Fibroblast of the aortic adventitia (primary cell): Measurements from ENCODE around the gene ARSK. TPM values are rescaled to one million over a fixed set of nuclear protein-coding genes. Genes with fewer than 3 reads are reported as not detected.
"Not testable (repeated sequence)": the region's sequence is repeated elsewhere in the genome, so short reads cannot be mapped to it uniquely, and the experiment has no call there.

ENCODE experiments used
- DNase-seq: peaks from one replicate; pipeline ENCODE4 v3.0.0-alpha.2; 2010; ENCODE audit warnings: low read depth
- H3K4me3 ChIP-seq: 2 replicates; pipeline ENCODE4 v1.5.1; 2011; ENCODE audit warnings: low read depth, mild to moderate bottlenecking, control low read depth, low read length, moderate library complexity
- CTCF ChIP-seq: IDR thresholded peaks from 2 replicates; pipeline ENCODE4 v1.5.1; 2011; ENCODE audit warnings: mild to moderate bottlenecking, low read length, control low read depth, inconsistent platforms; ENCODE audit not compliant: insufficient read depth
- total RNA-seq: library from RNA; depleted of rRNA; stranded (reverse); fragments of >200 nt; gene quantifications from 2 replicates; pipeline ENCODE4 v1.2.3, GENCODE V29; 2012; ENCODE audit warnings: low replicate concordance

Gene ARSK
- total RNA-seq, 1 donor, result 19.0 TPM

GRCh38 chr5:95644351-95645042, 89.6 kb downstream of the ARSK start:
- H3K4me3 ChIP-seq, result no peak overlapping the region
- peak; percentile 82 for TF ChIP-seq CTCF
- DNase-seq, result peak; percentile 75

GRCh38 chr5:95646226-95646568, 91.3 kb downstream of the ARSK start:
- peak overlapping the region; percentile 71 for H3K4me3 ChIP-seq
- not testable (repeated sequence) for DNase-seq

GRCh38 chr5:95646569-95647431, 91.9 kb downstream of the ARSK start, which contains the start of gene RFESD:
TSS of gene RFESD (plus strand) at chr5:95646777. CDS start at chr5:95652272, 5,495 bp downstream.
- peak within 1 kb of the TSS; percentile 71 for H3K4me3 ChIP-seq
- DNase-seq, result peak; percentile 90
- peak; percentile 29 for TF ChIP-seq CTCF

- no peak overlapping the region for H3K4me3 ChIP-seq
- no peak for TF ChIP-seq CTCF
- peak; percentile 25 for DNase-seq
Observed at GRCh38 chr5:95647886-95648860, 93.3 kb downstream of the ARSK start.

GRCh38 chr5:95649274-95649673, 94.4 kb downstream of the ARSK start:
- H3K4me3 ChIP-seq, result no peak overlapping the region
- no peak for DNase-seq
- TF ChIP-seq CTCF, result no peak

GRCh38 chr5:95649842-95650620, 95.1 kb downstream of the ARSK start:
- H3K4me3 ChIP-seq, result no peak overlapping the region
- TF ChIP-seq CTCF, result no peak
- no peak for DNase-seq
